GM21447 (cell line): ENCODE data around the gene LPP.

Experiments
- ATAC-seq: cut with Tn5 transposase; IDR thresholded peaks from one replicate; pipeline ENCODE4 v1.9.1; 2021; ENCODE audit not compliant: unreplicated experiment

Gene LPP

DNA sequence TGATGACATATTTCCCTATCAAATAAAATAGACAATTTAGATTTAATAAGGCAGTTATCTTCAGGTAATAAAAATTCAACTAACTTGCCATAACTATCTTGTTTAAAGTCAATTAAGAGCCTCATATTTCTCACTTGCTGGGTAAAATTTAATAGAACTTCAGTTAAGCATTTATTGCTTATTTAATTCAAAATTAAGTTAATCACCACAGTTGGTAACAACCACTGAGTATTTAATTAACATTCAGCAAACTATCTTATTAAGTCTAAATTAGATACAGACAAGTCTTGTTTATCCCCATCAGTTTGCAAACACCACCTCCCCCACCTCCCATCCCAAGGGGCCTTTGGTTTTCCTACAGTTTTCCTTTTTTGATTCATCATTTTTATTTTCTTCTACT lies 14.7 kb downstream of the LPP start:
- ATAC-seq = no peak

DNA sequence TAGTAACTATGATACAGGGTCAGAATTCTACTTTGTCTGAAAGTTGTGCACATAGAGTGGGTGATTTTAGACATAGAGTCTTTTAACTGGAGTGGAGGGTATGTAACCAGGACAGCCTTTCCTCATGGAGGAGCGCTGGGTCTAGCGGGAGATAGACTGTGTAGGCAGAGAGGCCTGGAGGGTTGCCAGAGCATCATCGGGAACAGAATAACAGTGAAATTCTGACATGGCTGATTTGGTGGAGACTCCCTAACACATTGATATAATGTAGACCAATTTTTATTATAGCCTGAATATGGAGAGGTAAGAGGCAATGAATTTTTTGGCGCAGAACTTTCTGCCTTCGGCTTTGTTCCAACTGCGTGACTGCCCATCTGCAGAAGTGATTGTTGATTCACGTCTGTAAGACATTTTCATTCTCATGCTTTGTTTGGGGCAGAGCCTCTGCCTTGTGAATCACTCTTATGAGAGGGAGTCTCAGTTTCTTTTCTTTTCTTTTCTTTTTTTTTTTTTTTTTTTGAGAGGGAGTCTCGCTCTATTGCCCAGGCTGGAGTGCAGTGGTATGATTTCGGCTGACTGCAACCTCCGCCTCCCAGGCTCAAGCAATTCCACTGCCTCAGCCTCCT lies 16.0 kb downstream of the LPP start:
- no peak for ATAC-seq

DNA sequence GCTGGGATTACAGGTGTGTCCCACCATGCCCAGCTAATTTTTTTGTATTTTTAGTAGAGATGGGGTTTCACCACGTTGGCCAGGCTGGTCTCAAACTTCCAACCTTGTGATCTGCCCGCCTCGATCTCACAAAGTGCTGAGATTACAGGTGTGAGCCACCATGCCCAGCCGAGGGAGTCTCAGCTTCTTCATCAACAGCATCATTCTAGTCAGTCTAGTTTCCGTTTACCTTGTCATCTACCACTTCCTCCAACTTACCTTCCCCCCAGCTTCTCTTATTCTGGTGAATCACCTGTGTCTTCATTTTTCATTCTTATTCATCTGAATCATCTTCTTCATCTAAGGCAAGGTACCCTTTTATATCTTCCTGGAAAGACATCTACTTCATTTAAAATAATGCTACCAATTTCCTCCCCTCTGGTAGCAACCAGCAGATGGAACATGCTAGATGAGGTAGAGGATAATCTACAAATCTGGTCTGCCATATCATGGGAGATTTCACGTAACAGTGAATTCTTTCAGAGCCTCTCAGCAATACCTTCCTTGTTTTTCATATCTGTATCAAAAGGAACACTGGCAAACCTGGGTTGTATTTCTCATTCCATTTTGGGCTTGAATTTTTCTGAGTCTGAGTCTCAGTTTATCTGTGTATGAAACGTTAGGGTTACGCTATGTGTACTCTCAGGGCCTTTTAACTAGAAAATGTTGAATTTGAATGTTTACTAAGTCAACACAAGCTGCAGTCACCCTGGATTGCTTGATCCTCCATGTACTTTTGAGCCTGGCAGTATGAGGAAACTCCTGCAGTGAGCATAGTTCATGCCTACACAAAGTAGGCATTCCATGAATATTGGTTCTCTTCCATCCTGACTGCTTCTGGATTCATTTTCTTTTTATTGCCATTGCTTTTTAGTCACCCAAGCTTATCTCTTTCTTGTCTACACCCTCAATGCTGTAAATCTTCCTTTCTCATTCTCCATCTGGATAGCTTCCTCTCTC lies 16.8 kb downstream of the LPP start:
- ATAC-seq = no peak

DNA sequence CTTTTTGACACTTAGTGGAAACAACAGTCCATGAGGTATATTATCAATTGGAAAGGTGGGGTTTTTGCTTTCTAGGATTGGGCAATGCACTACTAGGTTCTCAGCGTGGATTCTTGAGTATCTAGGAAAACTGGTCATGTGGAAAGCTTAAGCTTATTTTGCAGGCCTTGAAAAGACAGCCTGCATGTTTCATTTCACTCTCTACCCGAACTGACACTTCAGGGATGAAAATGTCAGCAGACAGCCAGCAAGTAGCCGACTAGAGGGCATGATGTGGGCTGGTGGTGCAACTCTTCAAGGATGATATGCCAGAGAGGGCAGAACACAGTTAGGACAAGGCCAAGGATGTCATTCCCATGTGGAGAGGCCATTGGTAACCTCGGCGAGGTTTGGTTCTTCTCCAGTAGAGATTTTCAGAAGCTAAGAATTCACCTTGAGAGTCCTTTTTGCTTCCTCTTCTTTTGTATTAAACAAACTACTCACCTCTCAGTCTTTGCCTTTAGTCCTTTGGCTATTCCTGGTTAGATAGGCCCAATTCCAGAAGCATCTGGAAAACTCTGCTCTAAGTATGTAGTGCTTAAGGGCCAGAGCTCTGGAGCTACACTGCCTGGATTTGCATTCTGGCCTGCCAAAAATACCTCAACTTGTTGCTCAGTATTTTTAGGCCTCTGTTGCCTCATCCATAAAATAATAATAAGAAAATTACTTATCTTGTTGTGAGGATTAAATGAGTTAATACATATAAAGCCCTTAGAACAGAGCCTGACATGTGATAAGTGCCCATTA lies 17.9 kb downstream of the LPP start:
- ATAC-seq = no peak

DNA sequence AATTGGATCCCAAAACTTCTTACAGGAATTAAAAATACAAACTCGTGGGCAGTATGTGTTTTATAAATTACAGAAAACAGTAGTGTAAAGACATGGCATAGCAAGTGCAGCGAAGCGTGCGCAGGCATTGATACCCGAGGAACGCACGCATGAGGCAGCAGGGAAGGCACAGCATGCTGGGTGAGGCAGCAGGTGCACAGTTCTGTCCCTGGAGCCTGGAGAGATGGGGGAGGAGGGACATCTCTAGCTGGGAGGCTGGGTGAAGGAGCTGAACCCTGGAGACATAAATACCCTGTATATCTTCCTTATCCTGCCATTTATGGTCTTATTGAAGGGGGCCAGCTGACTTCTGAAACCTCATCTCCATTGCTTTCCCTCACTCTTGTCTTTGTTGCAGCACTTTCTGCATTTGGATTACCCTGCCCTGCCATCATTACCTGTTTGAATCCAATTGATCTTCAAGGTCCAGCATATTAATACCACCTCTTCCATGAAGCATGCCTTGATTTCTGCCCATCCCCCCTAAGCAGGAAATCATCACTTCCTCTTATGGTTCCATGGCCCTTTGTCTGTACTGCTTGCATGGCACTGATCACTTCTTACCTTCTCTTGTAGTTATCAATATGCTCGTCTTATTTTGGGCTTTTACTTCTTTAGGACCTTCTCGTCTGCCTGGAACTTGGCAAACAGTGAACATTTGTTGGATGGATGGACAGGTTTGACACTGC lies 20.5 kb downstream of the LPP start:
- ATAC-seq = no peak

DNA sequence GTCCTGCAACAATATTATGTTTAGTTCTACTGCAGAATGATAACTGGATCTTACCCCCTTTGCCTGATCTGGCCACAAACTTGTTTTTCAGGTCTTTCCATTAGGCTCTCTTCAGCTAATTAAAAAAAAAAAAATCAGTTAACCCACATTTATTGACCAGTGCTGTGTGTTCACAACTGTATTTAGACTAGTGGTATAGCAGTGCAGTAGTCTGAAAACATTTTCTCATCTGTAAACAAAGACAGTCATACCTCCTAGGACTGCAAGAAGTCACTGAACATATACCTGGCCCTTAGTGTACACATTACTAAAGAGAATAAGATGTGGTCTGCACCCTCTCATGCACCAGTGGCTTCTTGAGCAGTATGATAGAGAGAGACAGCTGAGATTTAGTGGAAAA lies 22.5 kb downstream of the LPP start:
- no peak for ATAC-seq

DNA sequence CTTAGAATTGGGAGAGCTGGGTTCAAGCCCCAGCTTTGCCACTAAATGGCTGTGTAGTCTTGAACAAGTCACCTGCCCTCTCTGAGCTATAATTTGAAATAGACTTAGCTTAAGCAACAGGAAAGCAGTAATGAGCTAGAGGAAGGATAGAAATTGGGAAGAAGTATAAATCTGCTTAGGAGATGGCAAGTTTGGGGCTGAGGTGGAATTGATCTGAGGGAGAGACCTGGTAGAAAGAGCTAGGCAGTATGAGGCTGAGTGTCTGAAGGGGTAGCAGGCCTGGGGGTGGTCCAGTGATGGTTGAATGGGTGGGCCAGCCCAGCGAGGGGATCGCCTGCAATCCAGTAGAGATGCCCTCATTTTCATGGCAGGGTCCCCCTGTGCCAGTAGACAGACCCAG lies 22.9 kb downstream of the LPP start:
- no peak for ATAC-seq

DNA sequence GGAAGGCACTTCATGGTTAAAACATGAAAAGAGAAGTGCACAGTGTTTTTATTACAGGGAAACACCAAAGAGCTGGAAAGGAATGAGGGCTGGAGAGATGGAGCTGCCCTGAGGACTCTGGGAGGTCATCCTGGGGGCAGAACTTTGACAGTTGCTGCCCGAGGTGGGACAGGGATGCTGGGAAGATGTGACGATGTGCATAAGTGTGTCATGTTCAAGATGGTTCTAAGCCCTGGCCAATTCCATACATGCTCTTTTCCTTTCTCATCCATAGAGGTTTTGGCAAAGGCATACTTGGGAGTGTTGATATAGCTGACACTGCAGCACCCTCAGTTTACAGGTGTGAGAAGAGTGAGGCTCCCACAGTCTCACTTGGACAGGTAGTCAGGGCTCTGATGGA lies 23.8 kb downstream of the LPP start:
- no peak for ATAC-seq

DNA sequence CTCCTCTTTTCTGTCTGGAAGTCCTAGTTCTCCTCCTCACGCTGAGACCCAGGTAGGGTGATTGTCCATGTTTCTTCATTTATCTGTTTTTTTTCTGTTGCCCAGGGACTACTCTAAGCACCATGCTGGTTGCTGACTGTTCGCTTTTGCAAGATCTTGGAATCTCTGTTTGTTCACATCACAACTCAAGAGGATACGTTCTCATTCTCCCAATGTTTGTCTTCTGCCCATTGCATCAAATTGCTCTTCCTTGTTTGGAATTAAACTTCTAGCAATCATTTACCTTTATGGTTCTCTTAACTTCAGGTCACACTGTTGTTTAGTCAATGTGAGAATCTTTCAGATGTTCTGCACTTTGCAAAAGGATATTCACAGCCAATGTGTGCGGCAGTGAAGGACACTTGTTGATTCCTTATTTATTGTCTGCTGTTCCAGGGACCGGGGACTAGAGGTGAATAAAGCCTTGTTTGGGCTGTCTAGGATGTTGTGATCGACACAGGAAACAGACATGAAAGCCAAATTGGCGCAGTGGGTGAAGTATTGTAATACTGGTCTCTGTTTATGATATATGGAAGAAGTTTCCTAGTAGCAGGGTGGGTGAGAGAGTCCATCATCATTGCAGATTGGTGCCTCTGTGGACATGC lies 24.5 kb downstream of the LPP start:
- ATAC-seq = no peak

DNA sequence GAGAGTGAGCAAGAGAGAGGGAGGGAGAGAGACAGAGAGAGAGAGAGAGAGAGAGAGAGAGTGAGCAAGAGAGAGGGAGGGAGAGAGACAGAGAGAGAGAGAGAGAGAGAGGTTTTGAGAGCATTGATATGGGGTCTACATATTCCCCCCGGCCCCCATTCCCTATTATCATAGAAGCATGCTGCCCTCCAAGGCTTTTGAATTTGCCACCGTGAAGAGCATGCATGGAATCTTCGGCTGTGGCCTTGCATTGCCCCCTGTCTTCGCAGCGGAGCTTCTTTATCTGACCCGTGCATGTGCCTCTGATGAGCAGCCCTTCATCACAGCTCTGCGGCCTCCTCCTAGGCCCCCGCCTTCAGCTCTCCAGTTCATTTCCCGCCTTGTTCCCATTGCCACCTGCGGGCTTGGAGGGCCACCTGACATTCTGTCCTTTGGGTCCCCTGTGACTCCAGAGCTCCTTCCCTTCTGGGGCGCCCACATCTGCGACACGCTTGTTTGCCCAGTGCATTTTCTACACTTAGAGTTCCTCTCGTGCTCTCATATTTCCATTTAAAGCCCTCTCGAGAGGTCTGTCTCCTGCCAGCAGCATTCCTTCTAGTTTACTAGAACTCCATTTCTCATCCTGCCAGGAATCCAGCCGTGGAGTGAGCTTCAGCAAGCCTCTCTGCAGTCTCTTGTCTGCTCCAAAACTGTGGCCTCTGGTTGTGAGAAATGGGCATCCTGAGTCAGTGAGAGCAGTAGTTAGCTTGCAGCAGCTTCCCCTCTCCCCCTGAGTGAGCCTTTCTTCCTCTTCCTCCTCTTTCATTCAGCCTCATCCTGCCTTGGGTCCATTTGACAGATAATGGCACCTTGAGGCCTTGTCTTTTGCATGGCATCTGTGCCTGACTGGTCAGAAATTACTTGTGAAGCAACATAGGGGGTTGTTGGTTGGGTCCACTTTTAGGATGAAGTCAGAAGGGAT lies 25.3 kb downstream of the LPP start:
- ATAC-seq = no peak

DNA sequence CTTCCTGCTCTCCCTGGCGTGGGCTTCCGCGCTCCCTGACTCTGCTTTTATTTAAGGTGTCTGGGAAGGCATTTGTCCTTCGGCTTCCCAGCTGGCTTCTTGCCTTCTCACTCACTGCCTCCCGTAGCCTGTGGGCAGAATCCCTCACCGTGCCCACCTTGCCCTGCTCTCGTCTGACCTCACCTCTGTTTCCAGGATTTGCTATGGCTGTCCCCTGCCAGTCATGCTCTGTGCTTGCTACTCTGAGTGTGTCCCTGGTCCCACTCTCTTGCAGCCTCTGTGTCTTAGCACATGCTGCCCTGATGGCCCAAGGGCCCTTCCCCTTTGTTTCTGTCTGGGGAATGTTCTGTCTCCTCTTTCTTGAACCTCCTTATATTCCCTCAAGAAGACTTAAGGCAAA lies 26.2 kb downstream of the LPP start:
- no peak for ATAC-seq

DNA sequence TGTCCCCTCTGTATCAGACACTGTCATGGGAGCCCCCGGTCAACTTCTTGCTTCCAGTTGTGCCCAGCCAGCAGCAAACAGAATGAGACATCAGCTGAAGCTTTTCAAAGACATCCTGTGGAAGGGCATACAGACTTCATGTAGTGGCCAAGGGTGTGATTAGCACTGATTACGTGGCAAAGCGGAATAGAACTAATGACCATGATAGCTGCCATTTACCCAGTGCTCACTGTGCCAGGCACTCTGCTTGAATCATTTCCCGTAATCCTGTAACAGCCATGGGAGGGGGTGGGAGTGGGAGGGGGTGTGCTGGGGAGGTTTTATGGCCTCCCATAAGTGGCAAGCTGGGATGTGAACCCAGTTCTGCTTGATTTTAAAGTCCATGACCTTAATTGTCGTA lies 29.5 kb downstream of the LPP start:
- ATAC-seq = no peak

DNA sequence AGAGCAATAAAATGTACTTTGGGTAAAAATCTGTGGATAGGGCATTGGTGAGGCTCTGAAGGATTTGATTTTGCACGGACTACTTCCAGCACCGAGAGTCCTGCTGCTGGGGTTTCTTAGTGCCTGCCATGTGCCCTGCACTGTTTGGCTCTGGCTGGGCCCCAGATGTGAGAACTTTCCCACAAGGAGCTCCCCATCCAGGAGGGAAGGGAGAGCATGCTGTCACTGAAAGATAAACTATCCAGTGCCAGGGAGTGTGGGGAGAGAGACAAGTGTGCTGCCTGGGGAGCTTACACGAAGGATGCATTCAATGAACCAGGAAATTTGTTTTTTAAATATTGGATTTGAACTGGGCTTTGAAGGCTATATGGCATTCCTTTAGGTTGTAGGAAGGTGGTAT lies 30.2 kb downstream of the LPP start:
- no peak for ATAC-seq

DNA sequence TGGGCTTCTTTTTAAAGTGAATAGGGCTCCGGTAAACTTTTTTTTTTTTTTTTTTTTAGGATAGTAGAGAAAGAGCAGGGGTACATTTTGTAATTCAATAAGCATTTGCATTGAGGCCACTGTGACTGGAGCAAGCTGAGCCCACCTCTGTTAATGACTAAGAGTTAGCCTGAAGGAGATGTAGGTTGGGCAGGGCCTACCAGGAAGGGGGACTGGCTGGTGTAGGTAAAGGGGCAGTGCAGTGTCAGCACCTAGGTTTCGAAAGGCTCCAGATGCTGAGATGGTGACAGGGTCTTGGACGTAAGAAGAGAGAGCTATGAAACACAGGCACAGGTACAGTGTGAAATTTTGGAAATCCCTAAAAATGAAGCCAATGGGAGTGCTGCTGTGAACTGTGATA lies 30.7 kb downstream of the LPP start:
- ATAC-seq = no peak

DNA sequence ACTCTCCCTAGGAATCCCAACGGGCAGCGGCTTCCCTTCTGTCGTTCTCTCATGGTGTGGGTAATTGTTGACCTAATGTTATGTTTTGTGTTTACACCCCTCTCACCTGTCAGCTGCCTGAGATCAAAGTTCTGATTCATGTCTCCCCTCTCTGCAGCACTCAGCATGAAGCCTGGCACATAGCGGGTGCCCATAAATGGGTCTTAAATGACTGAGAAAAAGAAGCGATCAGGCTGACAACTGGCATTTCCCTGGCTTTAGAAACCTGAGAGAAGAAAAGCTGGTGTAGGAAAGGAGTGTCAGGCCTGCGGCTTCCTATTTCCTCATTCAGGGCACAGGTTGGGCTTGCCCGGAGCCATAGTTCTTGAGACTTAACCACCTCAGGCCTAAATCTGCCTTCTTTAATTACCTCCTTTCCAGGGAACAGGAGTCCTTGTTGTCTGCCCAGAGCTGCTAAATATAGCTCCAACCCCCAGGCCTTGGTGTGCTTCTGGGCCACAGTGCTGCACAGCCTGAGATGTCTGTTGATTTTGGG lies 31.8 kb downstream of the LPP start:
- ATAC-seq = no peak

DNA sequence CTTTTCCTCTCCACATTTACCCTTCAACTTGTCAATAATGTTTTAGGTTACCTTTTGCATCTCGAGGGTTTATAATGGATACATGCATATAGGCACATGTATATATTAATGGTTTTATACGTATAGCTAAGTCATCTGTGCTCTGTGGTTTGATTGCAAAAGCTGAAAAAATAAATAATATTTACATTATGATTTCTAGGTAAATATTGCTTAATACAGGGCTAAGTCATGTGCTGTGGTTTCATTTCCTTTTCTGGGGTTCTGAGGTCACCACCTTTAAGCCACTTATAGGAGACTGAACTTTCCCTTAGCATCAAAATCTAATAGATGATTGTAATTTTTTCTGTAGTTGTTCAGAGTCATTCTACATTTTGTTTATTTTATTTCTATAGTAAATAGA lies 33.1 kb downstream of the LPP start:
- ATAC-seq = no peak

DNA sequence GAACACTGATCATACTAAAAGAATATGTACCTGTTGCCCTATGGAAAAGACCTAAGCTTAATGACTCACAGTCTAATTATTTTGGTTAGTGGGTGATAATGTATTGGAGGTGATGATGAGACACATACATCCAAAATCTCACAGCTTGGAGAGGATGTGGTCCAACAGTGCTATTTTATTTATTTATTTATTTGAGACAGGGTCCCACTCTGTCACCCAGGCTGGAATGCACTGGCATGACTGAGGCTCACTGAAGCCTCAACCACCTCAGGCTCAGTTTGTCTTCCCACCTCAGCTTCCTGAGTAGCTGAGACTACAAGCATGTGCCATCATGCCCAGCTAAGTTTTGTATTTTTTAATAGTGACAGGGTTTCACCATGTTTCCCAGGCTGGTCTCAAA lies 35.0 kb downstream of the LPP start:
- no peak for ATAC-seq

DNA sequence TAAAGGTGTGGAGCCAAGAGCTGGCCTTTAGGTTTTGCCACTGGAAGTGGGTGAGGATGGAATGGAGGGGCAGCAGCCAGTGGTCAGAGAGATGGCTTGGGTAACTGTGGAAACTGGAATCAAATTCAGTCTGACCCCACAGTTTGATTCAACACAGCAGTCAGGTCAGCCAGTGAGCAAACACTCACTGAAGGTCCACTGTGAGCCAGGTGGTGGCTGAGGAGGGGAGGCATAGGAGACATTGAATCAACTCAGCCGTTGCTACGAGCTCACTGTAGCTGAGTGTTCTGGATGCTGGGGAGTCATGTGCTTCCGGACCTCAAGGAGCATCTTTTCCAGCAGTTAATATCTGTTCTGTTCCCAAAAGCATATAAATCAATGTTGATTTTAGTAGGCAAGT lies 37.5 kb downstream of the LPP start:
- ATAC-seq = no peak

DNA sequence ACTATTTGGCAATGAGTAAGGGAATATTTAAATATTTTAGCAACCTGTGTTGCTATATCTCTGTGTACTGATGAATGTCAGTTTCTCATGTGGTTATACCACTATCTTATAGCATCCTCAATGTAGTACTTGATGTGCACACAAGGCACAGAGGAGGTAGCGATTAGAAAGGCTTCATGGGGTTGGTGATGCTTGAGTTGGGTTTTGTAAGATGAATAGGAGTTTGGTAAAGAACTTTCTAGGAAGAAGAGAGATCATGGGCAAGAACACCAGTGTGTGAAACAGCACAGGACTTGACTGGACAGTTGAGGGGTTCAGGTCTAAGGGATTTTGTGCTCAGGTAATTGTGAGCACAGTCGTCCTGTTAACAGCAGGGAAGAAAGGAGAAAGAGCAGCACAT lies 38.1 kb downstream of the LPP start:
- ATAC-seq = no peak
